ENCODE measurements around the gene MUCL3. TPM values are rescaled to one million over a fixed set of nuclear protein-coding genes. Genes with fewer than 3 reads are reported as not detected.

The MUCL3 gene, protein sequence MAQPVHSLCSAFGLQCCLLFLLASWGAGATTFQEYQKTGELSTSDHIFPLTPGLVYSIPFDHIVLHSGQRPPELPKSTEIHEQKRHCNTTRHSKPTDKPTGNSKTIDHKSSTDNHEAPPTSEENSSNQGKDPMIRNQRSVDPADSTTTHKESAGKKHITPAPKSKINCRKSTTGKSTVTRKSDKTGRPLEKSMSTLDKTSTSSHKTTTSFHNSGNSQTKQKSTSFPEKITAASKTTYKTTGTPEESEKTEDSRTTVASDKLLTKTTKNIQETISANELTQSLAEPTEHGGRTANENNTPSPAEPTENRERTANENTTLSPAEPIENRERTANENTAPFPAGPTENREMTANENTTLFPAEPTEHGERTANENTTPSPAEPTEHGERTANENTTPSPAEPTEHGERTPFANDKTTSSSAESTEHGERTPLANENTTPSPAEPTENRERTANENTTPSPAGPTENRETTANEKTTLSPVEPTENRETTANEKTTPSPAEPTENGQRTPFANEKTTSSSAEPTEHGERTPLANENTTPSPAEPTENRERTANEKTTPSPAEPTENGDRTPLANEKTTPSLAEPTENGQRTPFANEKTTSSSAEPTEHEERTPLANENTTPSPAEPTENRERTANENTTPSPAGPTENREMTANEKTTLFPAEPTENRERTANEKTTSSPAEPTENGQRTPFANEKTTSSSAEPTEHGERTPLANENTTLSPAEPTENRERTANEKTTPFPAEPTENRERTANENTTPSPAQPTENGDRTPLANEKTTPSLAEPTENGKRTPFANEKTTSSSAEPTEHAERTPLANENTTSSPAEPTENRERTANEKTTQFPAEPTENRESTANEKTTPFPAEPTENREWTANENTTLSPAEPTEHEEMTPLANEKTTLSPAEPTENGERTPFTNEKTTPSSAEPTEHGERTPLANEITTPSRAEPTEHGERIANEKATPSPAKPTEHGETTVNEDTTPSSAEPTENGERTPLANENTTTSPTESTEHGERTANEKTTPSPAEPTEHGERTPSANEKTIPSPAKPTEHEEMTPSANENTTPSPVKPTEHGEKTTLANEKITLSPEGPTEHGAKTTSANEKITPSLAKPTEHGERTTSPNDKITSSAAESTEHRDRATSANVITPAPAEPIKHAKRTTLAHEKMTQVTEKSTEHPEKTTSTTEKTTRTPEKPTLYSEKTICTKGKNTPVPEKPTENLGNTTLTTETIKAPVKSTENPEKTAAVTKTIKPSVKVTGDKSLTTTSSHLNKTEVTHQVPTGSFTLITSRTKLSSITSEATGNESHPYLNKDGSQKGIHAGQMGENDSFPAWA (N-terminal part only)
- not detected in 2 replicates for total RNA-seq (2021)
- not detected for Bru-seq, nascent RNA
- BruChase-seq, experiment 1, labeled RNA remaining after a 2-hour chase: percentile 12 among the genes with signal in this experiment
- percentile 4 among the genes with signal in this experiment for BruChase-seq, experiment 2, labeled RNA remaining after a 6-hour chase
- long read RNA-seq, partial matches to known transcripts: 1 of 1 reads
- long read RNA-seq, other reads (novel, unspliced or antisense): 0 of 1 reads

DNA sequence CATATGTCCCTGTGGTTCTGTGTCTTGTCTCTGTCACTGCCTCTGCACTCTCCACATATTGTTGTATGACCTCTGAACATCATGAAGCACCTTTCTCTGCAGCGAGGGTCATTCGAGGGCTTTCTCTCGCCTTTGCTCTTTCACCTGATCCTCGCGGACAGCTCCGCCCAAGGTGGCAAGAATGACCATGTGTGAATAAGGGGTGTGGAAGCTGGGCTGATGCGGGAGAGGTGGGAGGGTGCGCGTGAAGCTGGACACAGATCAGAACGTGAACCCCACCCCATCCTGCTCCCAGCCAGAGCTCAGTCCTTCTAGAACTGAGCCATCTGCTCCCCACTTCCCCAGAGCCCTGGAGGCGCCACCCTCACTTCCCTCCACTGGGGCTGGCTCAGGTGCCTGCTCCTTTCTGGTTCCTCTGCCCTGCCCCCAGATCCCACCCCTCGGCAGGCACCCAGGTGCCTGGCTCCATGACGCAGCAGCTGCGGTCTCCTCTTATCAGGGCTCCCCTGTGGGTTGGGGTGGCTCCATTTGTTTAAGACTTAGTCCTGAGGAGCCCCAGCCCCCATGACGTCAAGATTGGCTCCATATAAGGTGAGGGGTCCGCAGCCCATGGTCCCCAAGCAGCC lies at the start of gene MUCL3:
MUCL3 (plus strand) TSS at position 613 of the 626 bp plus-strand sequence. CDS start 27 bp downstream, outside the sequence.
- BruUV-seq (replicated peaks): no TSS peak
- no peak within 1 kb of the TSS for H3K27ac ChIP-seq (ENCODE audit: low read depth, low read length, poor library complexity, severe bottlenecking)
- DNase-seq (ENCODE audit: low spot score): no peak
- no peak within 1 kb of the TSS for H3K4me3 ChIP-seq (ENCODE audit: low read depth, low read length, poor library complexity, severe bottlenecking)
- CTCF ChIA-PET: interaction anchor here (3.1 kb wide), 1 partner anchor 130 kb away, joined by 11 read pairs; no protein-coding TSS in a partner anchor
- peaks cover 18% of the 10 kb centered on the region for H3K4me1 ChIP-seq (ENCODE audit: insufficient read depth, low read length, poor library complexity, severe bottlenecking)
- no peaks in the 10 kb centered on the region for H3K27me3 ChIP-seq (replicated peaks; ENCODE audit: insufficient read depth, low read depth, low read length, poor library complexity)
- H3K36me3 ChIP-seq (ENCODE audit: insufficient read depth, low read length, poor library complexity, severe bottlenecking): no peaks in the 10 kb centered on the region
- intact Hi-C loops (cut with micrococcal nuclease; ENCODE audit: unreplicated experiment): no loop called here
- H3K9me3 ChIP-seq (ENCODE audit: low read depth, low read length, poor library complexity, severe bottlenecking): no peaks in the 10 kb centered on the region
- TF ChIP-seq CTCF (conservative IDR thresholded peaks at IDR 0.05; ENCODE audit: low read depth, low read length) (no peak), EZH2 (IDR thresholded peaks at IDR 0.05; ENCODE audit: borderline replicate concordance, low read depth, low read length, poor library complexity, severe bottlenecking) (no peak)
- POLR2A ChIA-PET (ENCODE audit: low non-redundant PET): interaction anchor here (0.6 kb wide), 1 partner anchor 119 kb away, joined by 4 read pairs; no protein-coding TSS in a partner anchor

DNA sequence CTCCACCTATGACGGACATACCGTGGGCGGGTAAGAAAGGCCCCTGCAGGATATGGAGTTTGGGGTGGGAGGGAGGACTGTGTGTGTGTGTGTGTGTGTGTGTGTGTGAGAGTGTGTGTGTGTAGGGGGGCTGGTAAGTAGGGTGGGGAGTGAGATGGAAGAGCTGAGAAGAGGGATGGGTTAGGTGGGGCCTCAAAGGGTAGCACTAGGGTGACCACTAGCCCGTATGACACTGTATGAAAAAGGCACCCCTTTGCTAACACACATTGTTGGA lies 49.4 kb upstream of the MUCL3 start:
- Histone ChIP-seq H3K9me3 (ENCODE audit: low read depth, low read length, poor library complexity, severe bottlenecking) (no peaks in the 10 kb centered on the region), H3K36me3 (ENCODE audit: insufficient read depth, low read length, poor library complexity, severe bottlenecking) (peaks cover 13% of the 10 kb centered on the region), H3K27me3 (replicated peaks; ENCODE audit: insufficient read depth, low read depth, low read length, poor library complexity) (no peaks in the 10 kb centered on the region), H3K4me1 (ENCODE audit: insufficient read depth, low read length, poor library complexity, severe bottlenecking) (peaks cover 31% of the 10 kb centered on the region), H3K27ac (ENCODE audit: low read depth, low read length, poor library complexity, severe bottlenecking) (no peak overlapping the region), H3K4me3 (ENCODE audit: low read depth, low read length, poor library complexity, severe bottlenecking) (no peak overlapping the region)
- ChIA-PET POLR2A (ENCODE audit: low non-redundant PET) (no interaction called here), CTCF (no interaction called here)
- no TSS peak for BruUV-seq (replicated peaks)
- no peak for TF ChIP-seq EZH2 (IDR thresholded peaks at IDR 0.05; ENCODE audit: borderline replicate concordance, low read depth, low read length, poor library complexity, severe bottlenecking)
- TF ChIP-seq CTCF (conservative IDR thresholded peaks at IDR 0.05; ENCODE audit: low read depth, low read length): no peak
- DNase-seq (ENCODE audit: low spot score): no peak
- intact Hi-C loops (cut with micrococcal nuclease; ENCODE audit: unreplicated experiment): no loop called here
